IMR-90 (cell line): Measurements from ENCODE around the gene VPS8. TPM values are rescaled to one million over a fixed set of nuclear protein-coding genes. Genes with fewer than 3 reads are reported as not detected.

Experiments used
- ATAC-seq: fragments of 200-7000 bp; cut with Tn5 transposase; 2 replicates; pipeline ENCODE4 v1.9.1; 2020; ENCODE audit warnings: low read depth, mild to moderate bottlenecking, moderate library complexity
- BruUV-seq: library from RNA; stranded (reverse); fragments of 400-500 nt; replicated peaks from 2 replicates; lab custom pipeline; 2021; lab: Mats Ljungman, UMichigan
- CTCF ChIA-PET: fragments of 300-600 bp; formaldehyde crosslinking; extraction: SDS; loops from one replicate; lab custom pipeline; 2021; ENCODE audit warnings: antibody characterized with exemption; lab: Yijun Ruan, JAX
- POLR2A ChIA-PET: fragments of 300-600 bp; sonication (Branson Sonifier 250); formaldehyde crosslinking; loops from one replicate; lab custom pipeline; 2022; ENCODE audit warnings: antibody characterized with exemption; ENCODE audit not compliant: unreplicated experiment; lab: Charles Lee
- DNase-seq: peaks from one replicate; pipeline ENCODE4 v3.0.0; 2013
- H2AFZ ChIP-seq: replicated peaks from 2 replicates; pipeline ENCODE3; 2013; ENCODE audit warnings: low read length, mild to moderate bottlenecking; ENCODE audit not compliant: poor library complexity
- H2AK5ac ChIP-seq: 2 replicates; pipeline ENCODE4 v1.6.1; 2013; ENCODE audit warnings: low read depth, low read length, inconsistent platforms
- H2AK9ac ChIP-seq: replicated peaks from 2 replicates; pipeline ENCODE3; 2013; ENCODE audit warnings: mild to moderate bottlenecking, low read depth, low read length, moderate library complexity; ENCODE audit not compliant: poor library complexity
- H2BK120ac ChIP-seq: 2 replicates; pipeline ENCODE4 v1.6.1; 2013; ENCODE audit warnings: low read depth, low read length, inconsistent platforms
- H2BK15ac ChIP-seq: 3 replicates; pipeline ENCODE4 v1.6.1; 2013; ENCODE audit warnings: low read depth, low read length, inconsistent platforms
- H2BK20ac ChIP-seq: 2 replicates; pipeline ENCODE4 v1.6.1; 2013; ENCODE audit warnings: low read depth, mild to moderate bottlenecking, inconsistent platforms, low read length, moderate library complexity
- H2BK5ac ChIP-seq: 2 replicates; pipeline ENCODE4 v1.6.1; 2013; ENCODE audit warnings: mild to moderate bottlenecking, low read depth, low read length, inconsistent platforms; ENCODE audit not compliant: poor library complexity, severe bottlenecking
- H3K14ac ChIP-seq: replicated peaks from 2 replicates; pipeline ENCODE4 v1.6.1; 2013; ENCODE audit warnings: low read depth, low read length, inconsistent platforms
- H3K18ac ChIP-seq: 2 replicates; pipeline ENCODE4 v1.6.1; 2013; ENCODE audit warnings: low read depth, low read length, control low read depth
- H3K23ac ChIP-seq: 2 replicates; pipeline ENCODE4 v1.6.1; 2013; ENCODE audit warnings: low read depth, low read length, inconsistent platforms
- H3K27ac ChIP-seq: 2 replicates; pipeline ENCODE4 v1.5.1; 2013; ENCODE audit warnings: mild to moderate bottlenecking, control low read depth, low read length; ENCODE audit not compliant: insufficient read depth
- H3K27me3 ChIP-seq: 2 replicates; pipeline ENCODE4 v1.6.1; 2013; ENCODE audit warnings: low read length; ENCODE audit not compliant: control insufficient read depth, insufficient read depth
- H3K36me3 ChIP-seq: 2 replicates; pipeline ENCODE4 v1.6.1; 2013; ENCODE audit warnings: low read length, mixed read lengths; ENCODE audit not compliant: control insufficient read depth, insufficient read depth
- H3K4ac ChIP-seq: 2 replicates; pipeline ENCODE4 v1.6.1; 2013; ENCODE audit warnings: low read depth, low read length, inconsistent platforms
- H3K4me1 ChIP-seq: 2 replicates; pipeline ENCODE4 v1.6.1; 2013; ENCODE audit warnings: low read length, mixed read lengths; ENCODE audit not compliant: control insufficient read depth, insufficient read depth
- H3K4me2 ChIP-seq: 2 replicates; pipeline ENCODE4 v1.6.1; 2013; ENCODE audit warnings: low read depth, mild to moderate bottlenecking, control low read depth, low read length, moderate library complexity
- H3K4me3 ChIP-seq: 2 replicates; pipeline ENCODE4 v1.5.1; 2013; ENCODE audit warnings: low read depth, mild to moderate bottlenecking, control low read depth, low read length, moderate library complexity; ENCODE audit not compliant: insufficient read depth
- H3K56ac ChIP-seq: 2 replicates; pipeline ENCODE4 v1.6.1; 2013; ENCODE audit warnings: low read length, inconsistent platforms; ENCODE audit not compliant: insufficient read depth; ENCODE audit errors: extremely low read depth
- H3K79me1 ChIP-seq, 2 experiments: 2 replicates each; pipeline ENCODE4 v1.6.1; 2013; ENCODE audit warnings: low read length in 2 of 2, inconsistent platforms in 1 of 2, low read depth in 1 of 2
- H3K9ac ChIP-seq: 2 replicates; pipeline ENCODE4 v1.6.1; 2013; ENCODE audit warnings: low read depth, low read length, control low read depth
- H3K9me1 ChIP-seq: 2 replicates; pipeline ENCODE4 v1.6.1; 2013; ENCODE audit warnings: low read length, inconsistent platforms; ENCODE audit not compliant: insufficient read depth
- H3K9me3 ChIP-seq: 2 replicates; pipeline ENCODE4 v1.6.1; 2013; ENCODE audit warnings: low read length; ENCODE audit not compliant: control insufficient read depth, insufficient read depth
- H4K20me1 ChIP-seq: 2 replicates; pipeline ENCODE4 v1.6.1; 2013; ENCODE audit warnings: low read length, inconsistent platforms; ENCODE audit not compliant: insufficient read depth
- H4K5ac ChIP-seq: 2 replicates; pipeline ENCODE4 v1.6.1; 2013; ENCODE audit warnings: mild to moderate bottlenecking, low read depth, low read length, control low read depth
- H4K8ac ChIP-seq, 2 experiments: 2 replicates each; pipeline ENCODE4 v1.6.1; 2013; ENCODE audit warnings: low read depth in 2 of 2, low read length in 2 of 2, control low read depth in 1 of 2, inconsistent platforms in 1 of 2
- H4K91ac ChIP-seq: 2 replicates; pipeline ENCODE4 v1.6.1; 2013; ENCODE audit warnings: low read depth, low read length, inconsistent platforms; ENCODE audit not compliant: insufficient read depth
- FOS ChIP-seq: fragments of 150-350 bp; IDR thresholded peaks from 2 replicates; pipeline ENCODE4 v1.6.1; 2016; ENCODE audit warnings: low read depth, low read length
- MAZ ChIP-seq: IDR thresholded peaks from 2 replicates; pipeline ENCODE4 v1.6.1; 2012; ENCODE audit warnings: low read depth, mild to moderate bottlenecking, low read length, improper control_type of control experiment, moderate library complexity, borderline replicate concordance
- NFE2L2 ChIP-seq: fragments of 150-350 bp; IDR thresholded peaks from 2 replicates; pipeline ENCODE4 v1.6.1; 2016; ENCODE audit warnings: low read depth, mild to moderate bottlenecking, low read length
- POLR2A ChIP-seq: IDR thresholded peaks from 2 replicates; pipeline ENCODE4 v1.6.1; 2012; ENCODE audit warnings: mild to moderate bottlenecking, low read depth, low read length
- RCOR1 ChIP-seq: IDR thresholded peaks from 2 replicates; pipeline ENCODE4 v1.6.1; 2012; ENCODE audit warnings: mild to moderate bottlenecking, low read length, improper control_type of control experiment; ENCODE audit not compliant: insufficient replicate concordance
- SMC3 ChIP-seq: fragments of 150-350 bp; IDR thresholded peaks from 2 replicates; pipeline ENCODE4 v1.6.1; 2016; ENCODE audit warnings: low read depth, mild to moderate bottlenecking, antibody characterized with exemption, low read length, moderate library complexity
- dilution Hi-C: fragments of 300-500 bp; cut with HindIII; formaldehyde crosslinking; loops from one replicate; pipeline ENCODE4 v1.14.3; 2018; ENCODE audit warnings: low sequenced_read_pairs; ENCODE audit not compliant: unreplicated experiment
- in situ Hi-C: fragments of 300-500 bp; cut with MboI; formaldehyde crosslinking; loops from 3 replicates; pipeline ENCODE4 v1.14.3; 2019; ENCODE audit warnings: low sequenced_read_pairs, inconsistent platforms, mixed read lengths
- intact Hi-C: fragments of 100-400 bp; cut with micrococcal nuclease; formaldehyde crosslinking; loops from 2 replicates; pipeline ENCODE4 v1.10.0; 2022
- polyA plus RNA-seq, 3 experiments: library from polyadenylated mRNA; depleted of rRNA; stranded (reverse); fragments of >200 nt; gene quantifications; 2 replicates each; pipeline ENCODE4 v1.2.3, GENCODE V29; 2012; ENCODE audit warnings: low replicate concordance in 1 of 3
- total RNA-seq: library from RNA; depleted of rRNA; stranded (reverse); fragments of >200 nt; gene quantifications from 2 replicates; pipeline ENCODE4 v1.2.3, GENCODE V29; 2012

The VPS8 gene
- total and polyA plus RNA-seq, 2 of the 4 experiments (the other 2 are of a cell fraction): 14.0 to 56.1 TPM

- BruUV-seq: no TSS peak
- POLR2A ChIA-PET: interaction anchor here (0.8 kb wide), 1 partner anchor 36 kb away, joined by 5 read pairs; no protein-coding TSS in a partner anchor
Observed at GRCh38 chr3:184822081-184822480, 10.1 kb downstream of the VPS8 start.

More at GRCh38 chr3:184822081-184822480, 10.1 kb downstream of the VPS8 start:
- Histone ChIP-seq H2AK9ac (no peak overlapping the region), H3K23ac (no peak overlapping the region), H4K8ac (no peak overlapping the region), H3K9me3 (no peaks in the 10 kb centered on the region), H3K9me1 (peaks cover 3% of the 10 kb centered on the region; the same call in 1 of the 2 replicates), H3K27me3 (no peaks in the 10 kb centered on the region), H3K9ac (no peak overlapping the region), H2BK15ac (0 out of 3 replicates have a peak overlapping the region, but pooled peaks have one; percentile 57), H2AFZ (no peak overlapping the region), H3K14ac (no peak overlapping the region), H3K36me3 (peaks cover 2% of the 10 kb centered on the region), H3K18ac (no peak overlapping the region), H3K79me1 (peaks cover 18 to 24% of the 10 kb centered on the region in 2 experiments; a peak in 3 of 4 replicates), H4K20me1 (peaks cover 3% of the 10 kb centered on the region; the same call in 1 of the 2 replicates), H2BK5ac (no peak overlapping the region), H4K91ac (no peak overlapping the region), H3K56ac (no peak overlapping the region), H3K4me2 (no peak overlapping the region), H3K27ac (no peak overlapping the region), H3K4ac (no peak overlapping the region), H4K5ac (no peak overlapping the region), H3K4me1 (no peaks in the 10 kb centered on the region), H2BK120ac (no peak overlapping the region), H2BK20ac (no peak overlapping the region), H2AK5ac (peak overlapping the region; percentile 54; the same call in 1 of the 2 replicates), H3K4me3 (no peak overlapping the region)
- intact Hi-C loops (no loop called here), dilution Hi-C loops (no loop called here), in situ Hi-C loops (no loop called here)
- ATAC-seq: no peak
- DNase-seq: no peak
- CTCF ChIA-PET: interaction anchor here (1.0 kb wide), 1 partner anchor 18 kb away, joined by 3 read pairs; no protein-coding TSS in a partner anchor
- no peak for TF ChIP-seq MAZ
- TF ChIP-seq SMC3: no peak
- no peak for TF ChIP-seq NFE2L2
- no peak for TF ChIP-seq FOS
- TF ChIP-seq POLR2A: no peak
- no peak for TF ChIP-seq RCOR1
